HG02973 (cell line): Measurements from ENCODE around the gene PCP4.

Experiments
- ATAC-seq: cut with Tn5 transposase; IDR thresholded peaks from one replicate; pipeline ENCODE4 v1.9.1; 2021; ENCODE audit warnings: moderate library complexity; ENCODE audit not compliant: unreplicated experiment

The PCP4 gene

DNA sequence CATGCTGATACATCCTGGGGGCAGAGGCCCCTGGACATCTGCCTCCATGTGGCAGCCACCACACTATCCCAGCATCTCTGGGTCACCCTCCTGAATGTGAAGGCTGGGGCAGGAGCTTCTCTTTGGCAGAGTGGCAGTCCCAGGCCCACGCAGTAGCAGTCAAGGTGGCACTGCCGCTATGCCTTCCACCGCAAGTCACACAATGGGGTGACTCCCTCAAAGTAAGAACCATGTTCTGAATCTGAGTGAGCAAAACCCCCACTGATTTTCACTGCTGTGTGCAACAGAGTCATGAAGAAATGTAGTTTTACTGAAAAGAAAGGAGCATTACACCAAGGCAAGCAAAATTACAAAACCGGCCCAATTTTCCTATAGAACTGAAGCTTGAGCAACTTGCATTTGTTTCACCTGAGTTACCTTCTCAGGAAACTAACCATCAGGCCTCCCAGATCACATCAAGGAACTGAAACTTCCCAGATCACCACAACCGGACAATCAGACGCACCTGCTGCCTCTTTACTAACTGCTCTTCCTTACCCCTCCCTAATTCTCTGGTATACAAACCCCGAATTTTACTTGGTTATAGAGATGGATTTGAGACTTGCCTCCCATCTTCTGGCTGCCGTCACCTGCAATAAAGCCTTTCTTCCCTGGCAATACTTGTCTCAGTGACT lies 102.6 kb downstream of the PCP4 start:
- no peak for ATAC-seq

GRCh38 chr21:39971956-39972355 lies 104.7 kb downstream of the PCP4 start:
- no peak for ATAC-seq

- ATAC-seq, result no peak
Observed at GRCh38 chr21:39972471-39972870, 105.2 kb downstream of the PCP4 start.

- no peak for ATAC-seq
Observed at GRCh38 chr21:39972976-39973770, 105.9 kb downstream of the PCP4 start.

GRCh38 chr21:39976800-39977199 lies 109.6 kb downstream of the PCP4 start:
- ATAC-seq, result no peak
